Measurements from ENCODE around the gene SINHCAF. TPM values are rescaled to one million over a fixed set of nuclear protein-coding genes. Genes with fewer than 3 reads are reported as not detected.
A peak's percentile ranks its signal among the peaks of the same experiment; 100 is the strongest.

The SINHCAF gene
- total and polyA plus RNA-seq, 9 of the 15 experiments (the other 6 are each of a cell fraction or from before 2014, with no cell fraction given) = 73.2 to 185 (median 110) TPM

DNA sequence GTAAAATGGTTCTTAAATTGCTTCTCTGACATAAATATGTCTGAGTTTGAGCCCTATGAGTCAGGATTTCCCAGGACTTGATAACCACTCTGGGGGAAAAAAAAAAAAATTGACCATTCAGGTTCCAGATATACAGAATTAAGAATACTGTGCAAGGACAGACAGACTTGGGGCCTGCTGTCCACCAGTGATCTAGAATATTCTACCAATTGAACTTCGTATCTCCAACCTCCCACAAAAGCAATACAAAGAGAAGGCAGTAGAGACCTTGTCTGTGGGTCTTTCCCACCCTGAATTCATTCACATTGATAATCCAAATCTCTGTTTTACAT is 4.1 kb downstream of the SINHCAF start (continued):
- TF ChIP-seq, protein P1, sequence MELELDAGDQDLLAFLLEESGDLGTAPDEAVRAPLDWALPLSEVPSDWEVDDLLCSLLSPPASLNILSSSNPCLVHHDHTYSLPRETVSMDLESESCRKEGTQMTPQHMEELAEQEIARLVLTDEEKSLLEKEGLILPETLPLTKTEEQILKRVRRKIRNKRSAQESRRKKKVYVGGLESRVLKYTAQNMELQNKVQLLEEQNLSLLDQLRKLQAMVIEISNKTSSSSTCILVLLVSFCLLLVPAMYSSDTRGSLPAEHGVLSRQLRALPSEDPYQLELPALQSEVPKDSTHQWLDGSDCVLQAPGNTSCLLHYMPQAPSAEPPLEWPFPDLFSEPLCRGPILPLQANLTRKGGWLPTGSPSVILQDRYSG (tag; conservative IDR thresholded peaks at IDR 0.05; ENCODE audit: low read depth) = no peak
- TF ChIP-seq ZNF175 (CRISPR knock-in tag; IDR thresholded peaks at IDR 0.05; ENCODE audit: low read depth) = peak; percentile 50; the same call in 1 of the 2 replicates
- TF ChIP-seq ZNF133 (CRISPR knock-in tag; IDR thresholded peaks at IDR 0.05) = no peak
- TF ChIP-seq RUNX1 (IDR thresholded peaks at IDR 0.05; ENCODE audit: low read depth) = no peak
- no peak for TF ChIP-seq EHMT2 (IDR thresholded peaks at IDR 0.05)
- TF ChIP-seq ZNF282 (CRISPR knock-in tag; IDR thresholded peaks at IDR 0.05) = no peak
- TF ChIP-seq MTF1 (CRISPR knock-in tag; IDR thresholded peaks at IDR 0.05; ENCODE audit: borderline replicate concordance) = no peak
- TF ChIP-seq FOXA3 (CRISPR knock-in tag; conservative IDR thresholded peaks at IDR 0.05 in 1 of 2, IDR thresholded peaks at IDR 0.05 in 1 of 2) = no peak
- peak; percentile 89 for TF ChIP-seq ZNF384 (IDR thresholded peaks at IDR 0.05; ENCODE audit: low read depth, low read length)
- no peak for TF ChIP-seq TFAM (CRISPR knock-in tag; conservative IDR thresholded peaks at IDR 0.05)
- TF ChIP-seq SPI1 (IDR thresholded peaks at IDR 0.05; ENCODE audit: borderline replicate concordance, low read depth, low read length) = no peak
- no peak for TF ChIP-seq STAT5B (CRISPR knock-in tag; IDR thresholded peaks at IDR 0.05)
- no peak for TF ChIP-seq EP300 (IDR thresholded peaks at IDR 0.05; ENCODE audit: low read length)
- no peak for TF ChIP-seq ZNF507 (tag; conservative IDR thresholded peaks at IDR 0.05)
- TF ChIP-seq RBBP5 (IDR thresholded peaks at IDR 0.05; ENCODE audit: borderline replicate concordance, insufficient read depth, low read length, poor library complexity, severe bottlenecking) = no peak
- no peak for TF ChIP-seq SNAPC5 (CRISPR knock-in tag; IDR thresholded peaks at IDR 0.05)
- no peak for TF ChIP-seq SIRT6 (IDR thresholded peaks at IDR 0.05; ENCODE audit: low read depth, low read length)
- no peak for TF ChIP-seq SRSF7 (optimal IDR thresholded peaks at IDR 0.05; ENCODE audit: low read depth, low read length)
- TF ChIP-seq ATF3 (IDR thresholded peaks at IDR 0.05) = 0 out of 2 replicates have a peak, but pooled peaks have one; percentile 34
- TF ChIP-seq ATF3 (CRISPR knock-in tag; conservative IDR thresholded peaks at IDR 0.05) = no peak
- TF ChIP-seq ZNF655 (CRISPR knock-in tag; IDR thresholded peaks at IDR 0.05) = no peak
- no peak for TF ChIP-seq BCL6 (CRISPR knock-in tag; IDR thresholded peaks at IDR 0.05)
- TF ChIP-seq, protein P2, sequence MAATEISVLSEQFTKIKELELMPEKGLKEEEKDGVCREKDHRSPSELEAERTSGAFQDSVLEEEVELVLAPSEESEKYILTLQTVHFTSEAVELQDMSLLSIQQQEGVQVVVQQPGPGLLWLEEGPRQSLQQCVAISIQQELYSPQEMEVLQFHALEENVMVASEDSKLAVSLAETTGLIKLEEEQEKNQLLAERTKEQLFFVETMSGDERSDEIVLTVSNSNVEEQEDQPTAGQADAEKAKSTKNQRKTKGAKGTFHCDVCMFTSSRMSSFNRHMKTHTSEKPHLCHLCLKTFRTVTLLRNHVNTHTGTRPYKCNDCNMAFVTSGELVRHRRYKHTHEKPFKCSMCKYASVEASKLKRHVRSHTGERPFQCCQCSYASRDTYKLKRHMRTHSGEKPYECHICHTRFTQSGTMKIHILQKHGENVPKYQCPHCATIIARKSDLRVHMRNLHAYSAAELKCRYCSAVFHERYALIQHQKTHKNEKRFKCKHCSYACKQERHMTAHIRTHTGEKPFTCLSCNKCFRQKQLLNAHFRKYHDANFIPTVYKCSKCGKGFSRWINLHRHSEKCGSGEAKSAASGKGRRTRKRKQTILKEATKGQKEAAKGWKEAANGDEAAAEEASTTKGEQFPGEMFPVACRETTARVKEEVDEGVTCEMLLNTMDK (IDR thresholded peaks at IDR 0.05; ENCODE audit: borderline replicate concordance, insufficient read depth, low read depth, low read length, poor library complexity, severe bottlenecking) = no peak

Measured in K562 (cell line).